IPS DF 6.9 (cell line): ENCODE data around the gene ANAPC13.

Source experiments
- DNase-seq: peaks from one replicate; pipeline ENCODE4 v3.0.0-alpha.2; 2013; ENCODE audit warnings: low read depth, low spot score
- H3K27ac ChIP-seq: one replicate; pipeline ENCODE4 v1.5.1; 2013; ENCODE audit warnings: low read length, control low read depth
- H3K27me3 ChIP-seq: 2 replicates; pipeline ENCODE4 v1.6.1; 2013; ENCODE audit warnings: mild to moderate bottlenecking, low read length; ENCODE audit not compliant: control insufficient read depth, insufficient read depth
- H3K36me3 ChIP-seq: 2 replicates; pipeline ENCODE4 v1.6.1; 2013; ENCODE audit warnings: low read length; ENCODE audit not compliant: control insufficient read depth, insufficient read depth
- H3K4me1 ChIP-seq: 2 replicates; pipeline ENCODE4 v1.6.1; 2013; ENCODE audit warnings: low read length; ENCODE audit not compliant: control insufficient read depth, insufficient read depth
- H3K4me3 ChIP-seq: 2 replicates; pipeline ENCODE4 v1.5.1; 2013; ENCODE audit warnings: mild to moderate bottlenecking, low read length
- H3K9me3 ChIP-seq: 2 replicates; pipeline ENCODE4 v1.6.1; 2013; ENCODE audit warnings: low read length, inconsistent platforms; ENCODE audit not compliant: control insufficient read depth, insufficient read depth
- WGBS: extraction: QIAGEN DNeasy Blood & Tissue Kit; methylation state at CpG from one replicate; pipeline ENCODE4 v1.1.7; 2013; ENCODE audit warnings: mixed read lengths, missing lambda C conversion rate; ENCODE audit not compliant: insufficient read length, insufficient coverage; 5-methylcytosine and 5-hydroxymethylcytosine counted together

Gene ANAPC13

DNA sequence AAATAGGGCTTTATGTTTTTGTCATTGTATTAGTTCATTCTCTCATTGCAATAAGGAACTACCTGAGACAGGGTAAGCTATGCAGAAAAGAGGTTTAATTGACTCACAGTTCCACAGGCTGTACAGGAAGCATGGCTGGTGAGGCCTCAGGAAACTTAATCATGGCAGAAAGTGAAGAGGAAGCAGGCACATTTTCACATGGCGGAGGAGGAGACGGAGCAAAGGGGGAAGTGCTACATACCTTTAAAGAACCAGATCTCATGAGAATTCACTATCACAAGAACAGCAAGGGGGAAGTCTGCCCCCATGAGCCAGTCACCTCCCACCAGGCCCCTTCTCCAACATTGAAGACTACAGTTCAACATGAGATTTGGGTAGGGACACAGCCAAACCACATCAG is 25.7 kb upstream of the ANAPC13 start:
- WGBS: no CpG with 5 or more reads among the region's 2 CpGs
- no peak overlapping the region for H3K27ac ChIP-seq
- no peak for DNase-seq
- H3K4me1 ChIP-seq: no peaks in the 10 kb centered on the region
- H3K4me3 ChIP-seq: no peak overlapping the region
- no peaks in the 10 kb centered on the region for H3K27me3 ChIP-seq
- no peaks in the 10 kb centered on the region for H3K9me3 ChIP-seq
- H3K36me3 ChIP-seq: no peaks in the 10 kb centered on the region; the same call in 1 of the 2 replicates

- Histone ChIP-seq H3K4me3 (no peak overlapping the region), H3K9me3 (no peaks in the 10 kb centered on the region), H3K27me3 (no peaks in the 10 kb centered on the region), H3K4me1 (no peaks in the 10 kb centered on the region), H3K36me3 (no peaks in the 10 kb centered on the region; the same call in 1 of the 2 replicates), H3K27ac (no peak overlapping the region)
- no CpG with 5 or more reads among the region's 3 CpGs for WGBS
- DNase-seq: no peak
Measured at GRCh38 chr3:134505485-134505884, 19.7 kb upstream of the ANAPC13 start.

DNA sequence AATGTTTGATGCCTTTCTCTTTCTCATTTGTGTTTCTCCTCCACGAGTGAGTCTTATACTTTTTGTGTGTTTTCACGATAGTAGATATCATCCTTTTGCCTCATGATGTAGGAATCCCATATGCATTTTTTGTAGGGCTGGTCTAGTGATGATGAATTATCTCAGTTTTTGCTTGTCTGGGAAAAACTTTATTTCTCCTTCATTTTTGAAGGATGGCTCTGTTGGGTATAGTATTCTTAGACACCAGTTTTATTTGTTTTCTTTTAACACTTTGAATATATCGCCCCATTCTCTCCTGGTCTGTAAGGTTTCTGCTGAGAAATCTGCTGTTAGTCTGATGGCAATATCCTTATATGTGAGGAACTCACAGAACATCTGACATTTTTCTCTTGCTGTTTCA is 18.3 kb upstream of the ANAPC13 start:
- H3K27ac ChIP-seq: no peak overlapping the region
- no peaks in the 10 kb centered on the region for H3K36me3 ChIP-seq
- H3K4me3 ChIP-seq: no peak overlapping the region
- H3K4me1 ChIP-seq: no peaks in the 10 kb centered on the region
- no peaks in the 10 kb centered on the region for H3K9me3 ChIP-seq
- DNase-seq: no peak
- H3K27me3 ChIP-seq: no peaks in the 10 kb centered on the region
- no CpG with 5 or more reads among the region's 3 CpGs for WGBS

DNA sequence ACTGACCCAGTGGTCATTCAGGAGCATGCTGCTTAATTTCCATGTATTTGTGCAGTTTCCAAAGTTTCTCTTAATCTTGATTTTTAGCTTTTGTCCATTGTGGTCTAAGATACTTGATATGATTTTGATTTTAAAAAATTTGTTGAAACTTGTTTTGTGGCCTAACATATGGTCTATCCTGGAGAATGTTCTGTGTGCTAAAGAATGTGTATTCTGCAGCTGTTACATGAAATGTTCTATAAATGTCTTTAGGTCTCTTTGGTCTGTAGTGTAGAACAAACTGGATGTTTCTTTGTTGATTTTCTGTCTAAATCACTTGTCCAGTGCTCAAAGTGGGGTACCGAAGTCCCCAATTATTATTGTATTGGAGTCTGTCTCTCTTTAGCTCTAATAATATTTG is 17.5 kb upstream of the ANAPC13 start:
- Histone ChIP-seq H3K27me3 (no peaks in the 10 kb centered on the region), H3K36me3 (no peaks in the 10 kb centered on the region), H3K27ac (no peak overlapping the region), H3K9me3 (no peaks in the 10 kb centered on the region), H3K4me3 (no peak overlapping the region), H3K4me1 (no peaks in the 10 kb centered on the region)
- no peak for DNase-seq
- no CpG with 5 or more reads among the region's 1 CpG for WGBS

GRCh38 chr3:134496471-134497071 is 10.8 kb upstream of the ANAPC13 start:
- Histone ChIP-seq H3K4me1 (no peaks in the 10 kb centered on the region), H3K36me3 (no peaks in the 10 kb centered on the region), H3K27ac (no peak overlapping the region), H3K27me3 (no peaks in the 10 kb centered on the region), H3K4me3 (no peak overlapping the region), H3K9me3 (no peaks in the 10 kb centered on the region)
- no peak for DNase-seq
- no CpG with 5 or more reads among the region's 3 CpGs for WGBS

DNA sequence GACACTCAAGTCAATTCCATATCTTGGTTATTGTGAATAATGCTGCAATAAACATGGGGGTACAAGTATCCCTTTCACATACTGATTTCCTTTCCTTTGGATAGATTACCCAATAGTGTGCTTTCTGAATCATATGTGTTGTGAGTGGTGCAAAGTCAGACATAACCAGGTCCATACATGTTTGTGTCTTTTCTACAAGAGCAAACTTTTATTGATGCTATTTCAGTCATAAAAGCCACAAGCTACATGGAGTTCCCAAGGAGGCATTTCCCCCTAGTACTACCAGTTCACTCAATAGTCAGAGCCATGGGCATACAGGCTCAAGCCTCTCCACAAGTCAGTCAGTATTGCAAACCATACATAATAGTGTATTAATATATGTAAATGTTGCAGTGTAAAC is 10.2 kb upstream of the ANAPC13 start:
- Histone ChIP-seq H3K27ac (no peak overlapping the region), H3K27me3 (no peaks in the 10 kb centered on the region), H3K4me1 (no peaks in the 10 kb centered on the region), H3K36me3 (no peaks in the 10 kb centered on the region), H3K4me3 (no peak overlapping the region), H3K9me3 (no peaks in the 10 kb centered on the region)
- DNase-seq: no peak

DNA sequence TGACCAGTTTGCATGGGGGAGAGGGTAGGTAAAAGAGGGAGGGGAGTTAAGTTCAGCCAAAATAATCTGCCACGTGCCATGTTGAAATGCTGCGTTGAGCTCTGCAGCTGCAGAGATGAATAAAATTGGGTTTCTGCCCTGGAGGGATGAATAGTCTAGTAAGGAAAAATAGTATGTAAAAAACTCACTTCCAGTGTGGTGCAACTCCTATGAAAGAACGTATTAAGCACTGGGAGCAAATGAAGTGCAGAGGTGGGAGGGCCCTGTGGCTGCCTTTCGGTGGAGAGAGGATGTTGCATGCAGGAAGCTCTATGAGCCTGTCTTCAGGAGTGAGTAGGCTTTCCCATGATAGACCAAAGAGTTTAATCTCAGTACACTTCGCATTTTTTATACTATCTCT is 8.7 kb upstream of the ANAPC13 start:
- no CpG with 5 or more reads among the region's 5 CpGs for WGBS
- DNase-seq: no peak
- Histone ChIP-seq H3K36me3 (no peaks in the 10 kb centered on the region), H3K27ac (no peak overlapping the region), H3K4me1 (no peaks in the 10 kb centered on the region), H3K9me3 (no peaks in the 10 kb centered on the region), H3K4me3 (no peak overlapping the region), H3K27me3 (no peaks in the 10 kb centered on the region)

DNA sequence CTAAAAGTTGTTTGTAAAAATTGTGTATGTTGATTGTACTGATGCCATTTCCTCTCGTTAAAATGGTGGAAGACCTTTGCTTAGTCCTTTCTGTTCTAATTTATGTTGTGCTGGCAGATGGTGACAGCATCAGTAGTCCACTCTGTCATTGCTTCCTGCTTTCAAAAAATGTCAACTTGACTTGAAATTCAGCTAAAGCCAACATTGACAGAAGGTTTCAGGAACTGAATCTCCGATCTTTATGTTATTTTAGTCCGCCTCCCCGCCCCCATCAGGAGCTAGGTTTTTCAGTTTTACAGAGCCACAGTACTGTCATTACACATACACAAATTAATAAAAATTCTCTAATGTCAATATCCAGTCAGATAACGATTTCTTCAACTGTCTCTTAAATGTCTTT is 1.6 kb upstream of the ANAPC13 start:
- H3K4me1 ChIP-seq: peaks cover 3% of the 10 kb centered on the region; the same call in 1 of the 2 replicates
- WGBS: 100% methylated on average over 1 of the region's 5 CpGs
- H3K9me3 ChIP-seq: no peaks in the 10 kb centered on the region
- H3K27ac ChIP-seq: no peak overlapping the region
- H3K27me3 ChIP-seq: no peaks in the 10 kb centered on the region
- no peak for DNase-seq
- no peak overlapping the region for H3K4me3 ChIP-seq
- H3K36me3 ChIP-seq: peaks cover 3% of the 10 kb centered on the region; the same call in 1 of the 2 replicates

GRCh38 chr3:134486577-134487041 is 824 bp upstream of the ANAPC13 start:
- Histone ChIP-seq H3K27ac (no peak overlapping the region), H3K9me3 (no peaks in the 10 kb centered on the region), H3K4me1 (peaks cover 3% of the 10 kb centered on the region; the same call in 1 of the 2 replicates), H3K36me3 (peaks cover 6% of the 10 kb centered on the region; the same call in 1 of the 2 replicates), H3K4me3 (peak overlapping the region; percentile 65), H3K27me3 (no peaks in the 10 kb centered on the region)
- DNase-seq: no peak
- WGBS: no CpG with 5 or more reads among the region's 17 CpGs

DNA sequence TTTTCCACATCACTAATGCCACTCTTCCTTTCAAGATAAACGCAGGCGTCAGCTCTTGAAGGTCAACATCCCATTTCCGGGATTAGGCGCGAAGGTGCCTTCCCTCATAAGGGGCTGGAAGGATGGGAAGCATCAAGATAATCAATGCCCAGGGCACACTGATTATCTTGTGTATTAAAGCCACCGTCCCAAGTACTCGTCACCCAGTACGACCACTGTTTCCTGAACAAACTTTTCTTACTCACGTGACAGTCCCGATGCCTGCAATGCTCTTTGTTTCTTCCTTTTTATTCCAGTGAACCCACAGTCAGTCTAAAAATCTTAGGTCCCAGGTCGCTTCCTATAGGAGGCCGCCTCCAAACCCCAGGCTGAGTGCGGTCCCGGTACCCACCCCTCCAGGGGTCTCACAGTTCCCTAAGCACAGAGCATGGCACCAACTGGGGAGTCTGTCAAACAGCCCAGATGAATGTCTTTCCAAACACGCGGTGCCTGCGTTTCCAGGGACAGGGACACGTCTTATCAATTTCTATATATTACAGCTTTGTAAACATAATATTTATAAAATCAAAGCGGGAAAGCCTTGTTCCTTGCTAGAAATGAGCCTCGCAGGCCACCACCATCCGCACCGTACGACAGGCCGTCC is 589 bp downstream of the ANAPC13 start:
- peaks cover 3% of the 10 kb centered on the region; the same call in 1 of the 2 replicates for H3K4me1 ChIP-seq
- peaks cover 8% of the 10 kb centered on the region; the same call in 1 of the 2 replicates for H3K36me3 ChIP-seq
- H3K27me3 ChIP-seq: no peaks in the 10 kb centered on the region
- no peak for DNase-seq
- whole genome bisulfite sequencing: no CpG with 5 or more reads among the region's 24 CpGs
- peak overlapping the region; percentile 65; the same call in 1 of the 2 replicates for H3K4me3 ChIP-seq
- no peak overlapping the region for H3K27ac ChIP-seq
- H3K9me3 ChIP-seq: no peaks in the 10 kb centered on the region
